Gastrocnemius medialis (tissue), 4 donors: ENCODE measurements around the gene ATP6V1D. TPM values are rescaled to one million over a fixed set of nuclear protein-coding genes. Genes with fewer than 3 reads are reported as not detected.

ENCODE experiments used
- ATAC-seq, 2 donors: fragments of 150-250 bp; one replicate each; pipeline ENCODE4 v1.9.1; 2016
- DNase-seq, 2 donors: peaks; one replicate each; pipeline ENCODE4 v3.0.0-alpha.2; 2019
- H3K27ac ChIP-seq, 4 donors: fragments of 200-600 bp; sonication (generic); 1 replicate in 1 of 4; 2 replicates in 3 of 4; pipeline ENCODE4 v1.5.1; 2016 to 2018; ENCODE audit warnings: mild to moderate bottlenecking in 2 of 4, moderate library complexity in 1 of 4
- H3K27me3 ChIP-seq, 3 donors: fragments of 200-600 bp; sonication (generic) in 2 of 3; 1 replicate in 1 of 3; 2 replicates in 2 of 3; pipeline versions ENCODE4 v1.5.1 to v1.6.0; 2016 to 2019; ENCODE audit warnings: mild to moderate bottlenecking in 1 of 3, moderate library complexity in 1 of 3
- H3K36me3 ChIP-seq, 2 donors: fragments of 200-600 bp; sonication (generic) in 1 of 2; one replicate each; pipeline ENCODE4 v1.5.1; 2017 to 2018
- H3K4me1 ChIP-seq, 2 donors: fragments of 200-600 bp; sonication (generic) in 1 of 2; one replicate each; pipeline ENCODE4 v1.5.1; 2016 to 2017; ENCODE audit warnings: mild to moderate bottlenecking in 2 of 2
- H3K4me3 ChIP-seq, 4 donors: fragments of 200-600 bp; sonication (generic) in 3 of 4; 1 replicate in 1 of 4; 2 replicates in 3 of 4; pipeline ENCODE4 v1.5.1; 2016 to 2019; ENCODE audit warnings: mild to moderate bottlenecking in 2 of 4
- H3K9me3 ChIP-seq, 3 donors: fragments of 200-600 bp; sonication (generic) in 2 of 3; 1 replicate in 1 of 3; 2 replicates in 2 of 3; pipeline ENCODE4 v1.5.1; 2016 to 2019
- CTCF ChIP-seq, 5 experiments: fragments of 450-650 bp in 3 of 5; fragments of 200-600 bp in 2 of 5; sonication (generic) in 2 of 5; IDR thresholded peaks in 4 of 5; conservative IDR thresholded peaks in 1 of 5; 1 replicate in 4 of 5; 2 replicates in 1 of 5; pipeline ENCODE4 v1.5.1; 2016 to 2019; ENCODE audit warnings: antibody characterized with exemption in 5 of 5, mild to moderate bottlenecking in 3 of 5, moderate library complexity in 3 of 5
- POLR2A ChIP-seq, 2 donors: fragments of 450-650 bp; IDR thresholded peaks; one replicate each; pipeline ENCODE4 v1.6.1; 2017; ENCODE audit warnings: antibody characterized with exemption in 2 of 2, mild to moderate bottlenecking in 2 of 2, moderate library complexity in 2 of 2
- in situ Hi-C, 4 donors: fragments of 200-750 bp; cut with MboI; loops; one replicate each; pipeline versions ENCODE4 v1.15.0 to v1.8.0; 2017; ENCODE audit warnings: low sequenced_read_pairs in 4 of 4
- intact Hi-C: fragments of 100-400 bp; cut with DNase I; formaldehyde crosslinking; loops from one replicate; pipeline ENCODE4 v1.15.1; 2023; ENCODE audit warnings: low total_unique reads
- total RNA-seq, 4 donors: library from RNA; depleted of rRNA; stranded (reverse); fragments of >200 nt; gene quantifications; one replicate each; pipeline versions ENCODE4 v1.1.0 to v1.2.3, GENCODE V29; 2016

The ATP6V1D gene
- total RNA-seq, 4 donors from 2014 or later = 69.8 to 126 (median 73.3) TPM

GRCh38 chr14:67365476-67365875 lies 5.9 kb upstream of the ATP6V1D start:
- H3K27ac ChIP-seq = no peak overlapping the region
- ATAC-seq (no peak), DNase-seq (no peak)
- peaks cover 0 to 59% of the 10 kb centered on the region in 2 donors for H3K36me3 ChIP-seq
- no peak overlapping the region for H3K4me3 ChIP-seq
- no peak for TF ChIP-seq POLR2A (IDR thresholded peaks at IDR 0.05)
- no peak for TF ChIP-seq CTCF (IDR thresholded peaks at IDR 0.05 in 4 of 5, conservative IDR thresholded peaks at IDR 0.05 in 1 of 5)
- intact Hi-C loops = no loop called here
- no peaks in the 10 kb centered on the region for H3K9me3 ChIP-seq
- H3K27me3 ChIP-seq = no peaks in the 10 kb centered on the region
- H3K4me1 ChIP-seq = peaks cover 30 to 31% of the 10 kb centered on the region in 2 donors
- in situ Hi-C loops = no loop called here

- Histone ChIP-seq H3K36me3 (peaks cover 0 to 11% of the 10 kb centered on the region in 2 donors), H3K9me3 (no peaks in the 10 kb centered on the region), H3K4me1 (peaks cover 48 to 51% of the 10 kb centered on the region in 2 donors), H3K4me3 (peak overlapping the region; percentile 72 to 99 (median 94)), H3K27ac (peak overlapping the region; percentile 95 to 98 (median 98)), H3K27me3 (no peaks in the 10 kb centered on the region)
- in situ Hi-C loops = no loop called here
- intact Hi-C loops = loop anchor here (1.0 kb wide), 1 partner anchor 119 kb away; the partner anchor contains the start of gene PALS1
- DNase-seq (no peak), ATAC-seq (peak; percentile 26 to 41)
- no peak for TF ChIP-seq POLR2A (IDR thresholded peaks at IDR 0.05)
- TF ChIP-seq CTCF (IDR thresholded peaks at IDR 0.05 in 4 of 5, conservative IDR thresholded peaks at IDR 0.05 in 1 of 5) = no peak
These were observed 1.0 kb upstream of the ATP6V1D start for GRCh38 chr14:67360470-67361206.

GRCh38 chr14:67358924-67359774 lies 455 bp downstream of the ATP6V1D start:
- Histone ChIP-seq H3K27me3 (no peaks in the 10 kb centered on the region), H3K4me3 (peak overlapping the region; percentile 72 to 99 (median 88)), H3K27ac (peak overlapping the region; percentile 89 to 98 (median 98)), H3K4me1 (peaks cover 48 to 51% of the 10 kb centered on the region in 2 donors), H3K36me3 (no peaks in the 10 kb centered on the region), H3K9me3 (no peaks in the 10 kb centered on the region)
- TF ChIP-seq POLR2A (IDR thresholded peaks at IDR 0.05) = peak; percentile 36 to 40
- no peak for TF ChIP-seq CTCF (IDR thresholded peaks at IDR 0.05 in 4 of 5, conservative IDR thresholded peaks at IDR 0.05 in 1 of 5)
- in situ Hi-C loops (no loop called here), intact Hi-C loops (loop anchor here (5.0 kb wide), 1 partner anchor 852 kb away; the partner anchor contains the start of gene GPHN)
- no peak for DNase-seq
- peak in 1 of 2 donors; percentile 0 for ATAC-seq

- in situ Hi-C loops = no loop called here
- DNase-seq = no peak
- peak overlapping the region in 1 of 4 donors; percentile 96 for H3K4me3 ChIP-seq
These were observed 1.6 kb downstream of the ATP6V1D start for GRCh38 chr14:67357969-67358354.

More at GRCh38 chr14:67357969-67358354, 1.6 kb downstream of the ATP6V1D start:
- TF ChIP-seq CTCF (IDR thresholded peaks at IDR 0.05 in 4 of 5, conservative IDR thresholded peaks at IDR 0.05 in 1 of 5) = no peak
- Histone ChIP-seq H3K27ac (no peak overlapping the region), H3K9me3 (no peaks in the 10 kb centered on the region), H3K36me3 (no peaks in the 10 kb centered on the region), H3K4me1 (peaks cover 41 to 44% of the 10 kb centered on the region in 2 donors), H3K27me3 (no peaks in the 10 kb centered on the region)
- intact Hi-C loops = loop anchor here (5.0 kb wide), 1 partner anchor 851 kb away; the partner anchor contains the start of gene GPHN
- no peak for ATAC-seq
